Measurements from ENCODE around the gene QSOX2.

DNA sequence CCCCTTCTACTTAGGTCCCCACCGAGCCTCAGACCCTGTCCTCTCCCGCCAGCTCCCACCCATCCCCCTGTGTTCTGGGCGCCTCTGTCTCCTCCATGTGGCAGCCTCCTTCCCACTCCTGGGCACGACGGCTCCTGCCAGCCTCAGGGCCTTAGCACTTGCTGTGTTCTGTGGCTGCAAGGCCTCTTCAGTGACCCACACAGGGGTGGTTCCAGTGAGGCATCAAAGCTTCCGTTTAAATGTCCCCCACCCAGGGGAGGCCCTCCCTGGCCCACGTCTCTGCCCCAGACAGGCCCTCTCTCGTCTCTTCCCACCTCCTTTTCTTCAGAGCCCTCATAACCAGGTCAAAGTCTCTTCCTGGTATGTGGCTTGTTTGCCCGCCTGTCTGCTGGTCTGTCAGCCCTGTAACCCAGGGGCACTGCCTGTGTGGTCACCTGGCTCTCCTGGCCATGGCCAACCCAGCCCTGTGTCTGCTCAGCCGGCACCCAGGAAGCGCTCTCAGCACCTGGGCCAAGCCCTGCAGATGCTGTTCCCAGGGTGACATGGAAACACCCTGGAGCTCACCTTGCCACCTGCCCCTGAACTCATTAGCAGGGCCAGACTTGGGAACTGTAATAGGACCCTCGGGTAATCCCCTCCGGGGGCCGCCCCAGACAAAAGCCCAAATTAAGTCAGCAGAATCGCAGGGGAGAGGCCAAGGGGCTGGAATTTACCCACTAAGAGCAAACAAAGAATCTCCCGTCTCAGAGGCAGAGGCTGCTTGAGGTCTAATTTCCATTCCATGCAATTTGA is 74.4 kb downstream of the QSOX2 start:
- TF ChIP-seq, protein P1, sequence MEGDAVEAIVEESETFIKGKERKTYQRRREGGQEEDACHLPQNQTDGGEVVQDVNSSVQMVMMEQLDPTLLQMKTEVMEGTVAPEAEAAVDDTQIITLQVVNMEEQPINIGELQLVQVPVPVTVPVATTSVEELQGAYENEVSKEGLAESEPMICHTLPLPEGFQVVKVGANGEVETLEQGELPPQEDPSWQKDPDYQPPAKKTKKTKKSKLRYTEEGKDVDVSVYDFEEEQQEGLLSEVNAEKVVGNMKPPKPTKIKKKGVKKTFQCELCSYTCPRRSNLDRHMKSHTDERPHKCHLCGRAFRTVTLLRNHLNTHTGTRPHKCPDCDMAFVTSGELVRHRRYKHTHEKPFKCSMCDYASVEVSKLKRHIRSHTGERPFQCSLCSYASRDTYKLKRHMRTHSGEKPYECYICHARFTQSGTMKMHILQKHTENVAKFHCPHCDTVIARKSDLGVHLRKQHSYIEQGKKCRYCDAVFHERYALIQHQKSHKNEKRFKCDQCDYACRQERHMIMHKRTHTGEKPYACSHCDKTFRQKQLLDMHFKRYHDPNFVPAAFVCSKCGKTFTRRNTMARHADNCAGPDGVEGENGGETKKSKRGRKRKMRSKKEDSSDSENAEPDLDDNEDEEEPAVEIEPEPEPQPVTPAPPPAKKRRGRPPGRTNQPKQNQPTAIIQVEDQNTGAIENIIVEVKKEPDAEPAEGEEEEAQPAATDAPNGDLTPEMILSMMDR (IDR thresholded peaks at IDR 0.05): no peak
- no peak for TF ChIP-seq POLR2A (IDR thresholded peaks at IDR 0.05)
